ENCODE data around the gene GABRE.

GABRE gene

GRCh38 chrX:151977923-151978322 lies 3.4 kb upstream of the GABRE start:
- TF ChIP-seq POLR2AphosphoS5 (IDR thresholded peaks at IDR 0.05; ENCODE audit: low read depth, low read length): no peak

GRCh38 chrX:151977009-151977408 lies 2.5 kb upstream of the GABRE start:
- TF ChIP-seq REST (IDR thresholded peaks at IDR 0.05; ENCODE audit: insufficient read depth in 1 of 2, low read depth in 2 of 2, low read length in 2 of 2) (no peak), FOXP2 (optimal IDR thresholded peaks at IDR 0.05; ENCODE audit: borderline replicate concordance, extremely low read depth, extremely low read length, insufficient read depth) (no peak), SIN3A (IDR thresholded peaks at IDR 0.05; ENCODE audit: borderline replicate concordance, insufficient read depth, low read length) (no peak), POLR2AphosphoS5 (IDR thresholded peaks at IDR 0.05; ENCODE audit: low read depth, low read length) (no peak), TAF1 (IDR thresholded peaks at IDR 0.05; ENCODE audit: borderline replicate concordance, insufficient read depth, low read length) (no peak)

GRCh38 chrX:151975736-151976275 lies 1.3 kb upstream of the GABRE start:
- TF ChIP-seq TAF1 (IDR thresholded peaks at IDR 0.05; ENCODE audit: borderline replicate concordance, insufficient read depth, low read length): no peak
- TF ChIP-seq POLR2AphosphoS5 (IDR thresholded peaks at IDR 0.05; ENCODE audit: low read depth, low read length): no peak
- no peak for TF ChIP-seq SIN3A (IDR thresholded peaks at IDR 0.05; ENCODE audit: borderline replicate concordance, insufficient read depth, low read length)
- TF ChIP-seq REST (IDR thresholded peaks at IDR 0.05; ENCODE audit: insufficient read depth in 1 of 2, low read depth in 2 of 2, low read length in 2 of 2): no peak
- no peak for TF ChIP-seq FOXP2 (optimal IDR thresholded peaks at IDR 0.05; ENCODE audit: borderline replicate concordance, extremely low read depth, extremely low read length, insufficient read depth)

- TF ChIP-seq POLR2AphosphoS5 (IDR thresholded peaks at IDR 0.05; ENCODE audit: low read depth, low read length) (no peak), FOXP2 (optimal IDR thresholded peaks at IDR 0.05; ENCODE audit: borderline replicate concordance, extremely low read depth, extremely low read length, insufficient read depth) (no peak), SIN3A (IDR thresholded peaks at IDR 0.05; ENCODE audit: borderline replicate concordance, insufficient read depth, low read length) (no peak), TAF1 (IDR thresholded peaks at IDR 0.05; ENCODE audit: borderline replicate concordance, insufficient read depth, low read length) (no peak), REST (IDR thresholded peaks at IDR 0.05; ENCODE audit: insufficient read depth in 1 of 2, low read depth in 2 of 2, low read length in 2 of 2) (no peak)
These were observed 735 bp upstream of the GABRE start for GRCh38 chrX:151975228-151975593.

- TF ChIP-seq SIN3A (IDR thresholded peaks at IDR 0.05; ENCODE audit: borderline replicate concordance, insufficient read depth, low read length): no peak
- no peak for TF ChIP-seq TAF1 (IDR thresholded peaks at IDR 0.05; ENCODE audit: borderline replicate concordance, insufficient read depth, low read length)
- TF ChIP-seq FOXP2 (optimal IDR thresholded peaks at IDR 0.05; ENCODE audit: borderline replicate concordance, extremely low read depth, extremely low read length, insufficient read depth): no peak
These were observed 583 bp downstream of the GABRE start for GRCh38 chrX:151973851-151974335.

- TF ChIP-seq FOXP2 (optimal IDR thresholded peaks at IDR 0.05; ENCODE audit: borderline replicate concordance, extremely low read depth, extremely low read length, insufficient read depth) (no peak), SIN3A (IDR thresholded peaks at IDR 0.05; ENCODE audit: borderline replicate concordance, insufficient read depth, low read length) (no peak), TAF1 (IDR thresholded peaks at IDR 0.05; ENCODE audit: borderline replicate concordance, insufficient read depth, low read length) (no peak), POLR2AphosphoS5 (IDR thresholded peaks at IDR 0.05; ENCODE audit: low read depth, low read length) (no peak), REST (IDR thresholded peaks at IDR 0.05; ENCODE audit: insufficient read depth in 1 of 2, low read depth in 2 of 2, low read length in 2 of 2) (no peak)
These were observed 1.3 kb downstream of the GABRE start for GRCh38 chrX:151973060-151973661.

All from PFSK-1 (cell line).